Keratinocyte (primary cell): Measurements from ENCODE around the gene SRSF4. TPM values are rescaled to one million over a fixed set of nuclear protein-coding genes. Genes with fewer than 3 reads are reported as not detected.

Experiments
- DNase-seq: peaks from one replicate; pipeline ENCODE4 v3.0.0-alpha.2; 2011; ENCODE audit warnings: low read depth, missing footprints, low spot score
- FAIRE-seq: peaks from 2 replicates; lab custom pipeline; 2011; peaks lifted over from hg19 to GRCh38; lab: Jason Lieb, UNC
- H2AFZ ChIP-seq: 2 replicates; pipeline ENCODE4 v1.6.0; 2012; ENCODE audit warnings: low read length, control low read depth, inconsistent platforms; ENCODE audit not compliant: control insufficient read depth
- H3K27ac ChIP-seq: 2 replicates; pipeline ENCODE4 v1.5.1; 2011; ENCODE audit warnings: low read length; ENCODE audit not compliant: control insufficient read depth, insufficient read depth
- H3K27me3 ChIP-seq: 3 replicates; pipeline ENCODE4 v1.6.0; 2011; ENCODE audit warnings: low read length; ENCODE audit not compliant: control insufficient read depth, insufficient read depth; ENCODE audit errors: extremely low read depth
- H3K36me3 ChIP-seq, 2 experiments: 2 replicates in 1 of 2; 3 replicates in 1 of 2; pipeline ENCODE4 v1.5.1; 2011; ENCODE audit warnings: low read length in 2 of 2, mild to moderate bottlenecking in 1 of 2; ENCODE audit not compliant: control insufficient read depth in 2 of 2, insufficient read depth in 2 of 2; ENCODE audit errors: extremely low read depth in 1 of 2
- H3K4me1 ChIP-seq: 3 replicates; pipeline ENCODE4 v1.5.1; 2011; ENCODE audit warnings: low read length; ENCODE audit not compliant: control insufficient read depth, insufficient read depth; ENCODE audit errors: extremely low read depth
- H3K4me2 ChIP-seq: 3 replicates; pipeline ENCODE4 v1.6.0; 2011; ENCODE audit warnings: low read depth, low read length; ENCODE audit not compliant: control insufficient read depth, insufficient read depth; ENCODE audit errors: extremely low read depth
- H3K4me3 ChIP-seq, 3 experiments: fragments of 200-600 bp in 1 of 3; sonication (generic) in 1 of 3; 2 replicates in 2 of 3; 3 replicates in 1 of 3; pipeline ENCODE4 v1.5.1; 2011 to 2016; ENCODE audit warnings: low read length in 3 of 3, mild to moderate bottlenecking in 3 of 3, control low read depth in 2 of 3, inconsistent platforms in 1 of 3, low read depth in 1 of 3, mixed read lengths in 1 of 3, mixed run types in 1 of 3, moderate library complexity in 1 of 3; ENCODE audit not compliant: control insufficient read depth in 2 of 3, insufficient read depth in 2 of 3; ENCODE audit errors: extremely low read depth in 1 of 3
- H3K79me2 ChIP-seq: 2 replicates; pipeline ENCODE4 v1.6.0; 2012; ENCODE audit warnings: low read length; ENCODE audit not compliant: control insufficient read depth, insufficient read depth
- H3K9ac ChIP-seq: 3 replicates; pipeline ENCODE4 v1.6.0; 2011; ENCODE audit warnings: low read length; ENCODE audit not compliant: control insufficient read depth, insufficient read depth; ENCODE audit errors: extremely low read depth
- H3K9me1 ChIP-seq: 3 replicates; pipeline ENCODE4 v1.6.0; 2011; ENCODE audit warnings: low read length; ENCODE audit not compliant: control insufficient read depth, insufficient read depth; ENCODE audit errors: extremely low read depth
- H3K9me3 ChIP-seq: 2 replicates; pipeline ENCODE4 v1.5.1; 2012; ENCODE audit warnings: low read depth, low read length; ENCODE audit not compliant: control insufficient read depth
- H4K20me1 ChIP-seq: 3 replicates; pipeline ENCODE4 v1.6.0; 2011; ENCODE audit warnings: low read length; ENCODE audit not compliant: control insufficient read depth, insufficient read depth; ENCODE audit errors: extremely low read depth
- EZH2 ChIP-seq: IDR thresholded peaks from one replicate; pipeline ENCODE4 v1.6.1; 2012; ENCODE audit warnings: inconsistent platforms, mild to moderate bottlenecking, low read length, moderate library complexity
- dilution Hi-C: fragments of 300-500 bp; cut with MboI; formaldehyde crosslinking; loops from one replicate; pipeline ENCODE4 v1.7.0; 2020; ENCODE audit warnings: low sequenced_read_pairs; ENCODE audit not compliant: extremely low pct_ligation_motif_present
- polyA plus RNA-seq, 5 experiments: library from polyadenylated mRNA; depleted of rRNA in 3 of 5; stranded (reverse) in 3 of 5; stranded (forward) in 1 of 5; unstranded in 1 of 5; fragments of >200 nt; gene quantifications; 1 replicate in 1 of 5; 2 replicates in 3 of 5; 3 replicates in 1 of 5; pipeline versions ENCODE4 v1.2.1 to v1.2.3, GENCODE V29; 2011 to 2012; ENCODE audit warnings: missing spikeins in 2 of 5, low read depth in 1 of 5, low replicate concordance in 1 of 5
- TF ChIP-seq, protein P1 (sequence below), 3 experiments: IDR thresholded peaks in 1 of 3; conservative IDR thresholded peaks in 1 of 3; optimal IDR thresholded peaks in 1 of 3; 2 replicates in 2 of 3; 3 replicates in 1 of 3; pipeline versions ENCODE3 to v1.5.1; 2011; ENCODE audit warnings: low read length in 3 of 3, mild to moderate bottlenecking in 3 of 3, moderate library complexity in 2 of 3, control low read depth in 1 of 3, inconsistent platforms in 1 of 3; ENCODE audit not compliant: insufficient read depth in 2 of 3; ENCODE audit errors: extremely low read depth in 1 of 3

Gene SRSF4
- polyA plus RNA-seq, 1 donor (not counting 4 experiments of a cell fraction or from before 2014, with no cell fraction given), result 51.0 TPM

- peaks cover 13% of the 10 kb centered on the region for H3K4me1 ChIP-seq
- DNase-seq (no peak), FAIRE-seq (no peak)
- TF ChIP-seq EZH2, result no peak
- TF ChIP-seq, protein P1, sequence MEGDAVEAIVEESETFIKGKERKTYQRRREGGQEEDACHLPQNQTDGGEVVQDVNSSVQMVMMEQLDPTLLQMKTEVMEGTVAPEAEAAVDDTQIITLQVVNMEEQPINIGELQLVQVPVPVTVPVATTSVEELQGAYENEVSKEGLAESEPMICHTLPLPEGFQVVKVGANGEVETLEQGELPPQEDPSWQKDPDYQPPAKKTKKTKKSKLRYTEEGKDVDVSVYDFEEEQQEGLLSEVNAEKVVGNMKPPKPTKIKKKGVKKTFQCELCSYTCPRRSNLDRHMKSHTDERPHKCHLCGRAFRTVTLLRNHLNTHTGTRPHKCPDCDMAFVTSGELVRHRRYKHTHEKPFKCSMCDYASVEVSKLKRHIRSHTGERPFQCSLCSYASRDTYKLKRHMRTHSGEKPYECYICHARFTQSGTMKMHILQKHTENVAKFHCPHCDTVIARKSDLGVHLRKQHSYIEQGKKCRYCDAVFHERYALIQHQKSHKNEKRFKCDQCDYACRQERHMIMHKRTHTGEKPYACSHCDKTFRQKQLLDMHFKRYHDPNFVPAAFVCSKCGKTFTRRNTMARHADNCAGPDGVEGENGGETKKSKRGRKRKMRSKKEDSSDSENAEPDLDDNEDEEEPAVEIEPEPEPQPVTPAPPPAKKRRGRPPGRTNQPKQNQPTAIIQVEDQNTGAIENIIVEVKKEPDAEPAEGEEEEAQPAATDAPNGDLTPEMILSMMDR (optimal IDR thresholded peaks at IDR 0.05 in 1 of 3, IDR thresholded peaks at IDR 0.05 in 1 of 3, conservative IDR thresholded peaks at IDR 0.05 in 1 of 3; ENCODE audit: extremely low read depth in 1 of 3, insufficient read depth in 2 of 3, low read length in 3 of 3), result no peak
- no peaks in the 10 kb centered on the region for H3K9me3 ChIP-seq
- no peaks in the 10 kb centered on the region for H4K20me1 ChIP-seq
- H3K79me2 ChIP-seq, result peaks cover 24% of the 10 kb centered on the region
- peak overlapping the region; percentile 84 to 95 (median 91) for H3K4me3 ChIP-seq
- peak overlapping the region; percentile 90 for H2AFZ ChIP-seq
- H3K36me3 ChIP-seq, result peaks cover 0 to 6% of the 10 kb centered on the region in 2 experiments
- no peaks in the 10 kb centered on the region for H3K9me1 ChIP-seq
- H3K9ac ChIP-seq, result peak overlapping the region; percentile 93
- H3K4me2 ChIP-seq, result peak overlapping the region; percentile 91
- dilution Hi-C loops, result loop anchor here (25.0 kb wide), 1 partner anchor 132 kb away; no protein-coding TSS in a partner anchor
- no peaks in the 10 kb centered on the region for H3K27me3 ChIP-seq
- peak overlapping the region; percentile 83 for H3K27ac ChIP-seq
Measured at GRCh38 chr1:29230204-29230552, 48.5 kb upstream of the SRSF4 start.

GRCh38 chr1:29227511-29227910, 45.8 kb upstream of the SRSF4 start:
- Histone ChIP-seq H3K4me1 (peaks cover 13% of the 10 kb centered on the region), H3K4me2 (no peak overlapping the region), H3K27ac (peak overlapping the region; percentile 1), H2AFZ (no peak overlapping the region), H4K20me1 (no peaks in the 10 kb centered on the region), H3K9ac (no peak overlapping the region), H3K9me1 (no peaks in the 10 kb centered on the region), H3K9me3 (no peaks in the 10 kb centered on the region), H3K4me3 (no peak overlapping the region), H3K79me2 (peaks cover 26% of the 10 kb centered on the region), H3K36me3 (peaks cover 7 to 10% of the 10 kb centered on the region in 2 experiments), H3K27me3 (no peaks in the 10 kb centered on the region)
- DNase-seq (no peak), FAIRE-seq (no peak)
- TF ChIP-seq, protein P1 (optimal IDR thresholded peaks at IDR 0.05 in 1 of 3, IDR thresholded peaks at IDR 0.05 in 1 of 3, conservative IDR thresholded peaks at IDR 0.05 in 1 of 3; ENCODE audit: extremely low read depth in 1 of 3, insufficient read depth in 2 of 3, low read length in 3 of 3), result no peak
- no peak for TF ChIP-seq EZH2
- dilution Hi-C loops, result loop anchor here (25.0 kb wide), 1 partner anchor 135 kb away; no protein-coding TSS in a partner anchor
